Measurements from ENCODE around the gene PLA2G6.

Gene PLA2G6

DNA sequence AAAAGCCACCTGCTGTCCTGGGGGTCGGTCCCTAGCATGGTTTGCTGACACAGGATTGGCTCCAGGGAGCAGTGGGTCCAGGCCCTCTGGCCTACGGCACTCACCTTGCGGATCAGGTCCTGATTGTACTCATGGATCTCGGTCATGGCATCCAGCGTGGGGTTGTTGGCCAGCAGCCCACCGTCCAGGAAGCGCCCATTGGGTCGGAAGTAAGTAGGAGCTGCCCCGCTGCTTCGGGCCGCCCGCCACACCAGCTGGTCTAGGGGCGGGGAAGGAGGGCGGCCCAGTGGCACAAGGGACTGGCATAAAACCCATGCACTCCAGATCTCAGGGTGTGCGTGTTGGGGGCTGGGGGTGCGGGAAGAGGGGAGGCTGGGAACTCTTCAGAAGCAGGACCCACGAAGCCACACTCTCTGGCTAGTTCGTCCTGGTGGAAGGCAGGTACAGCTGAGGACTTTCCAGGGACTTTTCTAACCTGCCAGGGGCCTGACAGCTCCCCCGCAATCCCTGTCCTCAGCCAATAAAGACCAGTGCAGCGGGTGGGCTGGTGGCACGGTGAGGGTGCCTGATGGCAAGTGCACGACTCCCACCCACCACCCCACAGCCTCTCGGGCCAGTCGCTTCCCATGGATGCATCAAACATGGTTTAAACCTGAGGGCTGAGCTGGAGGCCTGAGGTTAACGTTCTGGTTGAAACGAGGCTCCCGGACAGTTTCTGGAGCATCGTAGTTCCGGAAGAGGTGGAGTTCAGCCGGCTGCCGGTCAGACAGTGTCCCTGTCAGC is 66.0 kb downstream of the PLA2G6 start:
- in situ Hi-C loops (cut with MboI; ENCODE audit: low sequenced_read_pairs), result no loop called here

DNA sequence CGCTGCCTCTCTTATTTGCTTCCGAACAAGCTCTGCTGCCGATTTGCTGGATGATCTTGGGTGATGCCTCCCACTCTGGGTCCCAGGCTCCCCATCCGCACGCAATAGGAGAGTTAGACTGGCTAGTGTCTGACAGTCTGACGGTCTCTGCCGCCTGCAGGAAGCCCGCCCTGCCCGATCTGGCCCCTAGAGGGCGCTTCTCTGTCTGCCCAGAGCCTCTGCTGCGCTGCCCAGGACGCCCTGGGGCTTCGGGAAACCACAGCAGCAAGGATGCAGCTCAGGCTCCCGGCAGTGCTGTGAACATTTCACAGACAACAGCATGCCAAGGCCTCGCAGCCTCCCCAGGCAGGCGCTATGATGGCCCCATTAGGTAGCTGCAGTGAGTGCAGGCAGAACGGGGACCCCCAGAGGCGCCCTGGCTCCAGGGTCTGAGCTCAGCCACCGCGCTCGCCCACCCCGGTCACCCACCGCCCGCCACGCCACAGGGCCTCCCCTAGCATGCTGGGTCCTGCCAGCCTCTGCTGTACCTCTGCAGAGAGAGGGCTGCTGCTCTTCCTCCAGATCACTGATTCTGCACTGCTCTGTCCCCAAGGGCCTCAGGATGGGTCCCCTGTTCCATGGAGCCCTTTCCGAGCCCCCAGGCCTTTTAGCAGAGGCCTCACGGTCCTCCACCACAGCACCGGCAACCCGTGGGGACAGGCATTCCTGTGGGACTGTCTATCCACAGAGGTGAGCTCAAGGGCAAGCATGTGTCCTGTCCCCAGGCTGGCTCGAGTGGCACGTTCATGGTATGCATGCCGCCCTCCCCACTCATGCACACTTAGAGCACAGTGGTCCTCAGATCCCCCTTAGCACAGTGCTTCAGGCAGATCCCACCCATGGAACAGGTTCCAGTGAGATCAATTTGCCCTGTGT is 66.9 kb downstream of the PLA2G6 start:
- in situ Hi-C loops (cut with MboI; ENCODE audit: low sequenced_read_pairs), result loop anchor here (5.0 kb wide), 1 partner anchor 98 kb away; no protein-coding TSS in a partner anchor

DNA sequence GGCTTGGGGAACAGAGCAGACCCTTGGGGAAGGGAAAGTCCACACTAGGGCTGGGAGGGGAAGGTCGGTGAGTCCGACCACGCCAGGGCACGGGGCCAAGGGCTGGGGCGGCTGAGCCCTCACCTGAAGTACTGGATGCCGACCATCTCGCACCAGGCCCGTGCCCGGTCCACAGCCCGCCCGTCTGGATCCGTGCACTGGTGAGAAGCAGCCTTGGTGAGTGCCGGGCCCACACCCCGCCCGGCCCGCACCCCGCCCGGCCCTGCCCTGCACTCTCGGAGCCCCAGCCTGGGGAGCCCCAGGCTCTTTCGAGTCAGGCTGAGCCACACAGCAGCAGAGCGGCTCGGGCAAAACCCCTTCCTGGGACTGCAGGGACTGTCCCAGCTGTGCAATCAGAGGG is 69.2 kb downstream of the PLA2G6 start:
- in situ Hi-C loops (cut with MboI; ENCODE audit: low sequenced_read_pairs), result loop anchor here (5.0 kb wide), 1 partner anchor 100 kb away; no protein-coding TSS in a partner anchor

DNA sequence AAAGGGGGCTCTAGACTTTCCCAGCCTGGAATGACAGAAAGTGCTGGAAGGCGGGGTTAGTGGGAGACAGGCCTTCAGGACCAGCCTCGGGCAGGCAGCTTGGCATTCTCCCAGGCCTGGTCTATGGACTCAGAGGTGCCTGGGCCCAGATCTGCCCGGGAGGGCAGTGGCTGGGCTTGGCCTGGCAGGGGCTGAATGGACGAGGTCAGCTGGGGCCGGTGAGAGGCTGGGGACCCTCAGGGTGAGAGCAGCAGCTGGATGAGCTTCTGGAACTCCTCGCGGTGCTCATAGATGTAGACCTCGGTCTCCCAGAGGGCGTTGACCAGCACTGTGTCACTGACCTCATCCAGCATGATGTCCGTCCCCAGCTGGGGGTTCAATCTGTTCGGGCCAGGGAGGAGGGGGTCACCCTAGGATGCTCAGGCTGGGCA is 69.7 kb downstream of the PLA2G6 start:
- in situ Hi-C loops (cut with MboI; ENCODE audit: low sequenced_read_pairs), result loop anchor here (5.0 kb wide), 1 partner anchor 100 kb away; no protein-coding TSS in a partner anchor

DNA sequence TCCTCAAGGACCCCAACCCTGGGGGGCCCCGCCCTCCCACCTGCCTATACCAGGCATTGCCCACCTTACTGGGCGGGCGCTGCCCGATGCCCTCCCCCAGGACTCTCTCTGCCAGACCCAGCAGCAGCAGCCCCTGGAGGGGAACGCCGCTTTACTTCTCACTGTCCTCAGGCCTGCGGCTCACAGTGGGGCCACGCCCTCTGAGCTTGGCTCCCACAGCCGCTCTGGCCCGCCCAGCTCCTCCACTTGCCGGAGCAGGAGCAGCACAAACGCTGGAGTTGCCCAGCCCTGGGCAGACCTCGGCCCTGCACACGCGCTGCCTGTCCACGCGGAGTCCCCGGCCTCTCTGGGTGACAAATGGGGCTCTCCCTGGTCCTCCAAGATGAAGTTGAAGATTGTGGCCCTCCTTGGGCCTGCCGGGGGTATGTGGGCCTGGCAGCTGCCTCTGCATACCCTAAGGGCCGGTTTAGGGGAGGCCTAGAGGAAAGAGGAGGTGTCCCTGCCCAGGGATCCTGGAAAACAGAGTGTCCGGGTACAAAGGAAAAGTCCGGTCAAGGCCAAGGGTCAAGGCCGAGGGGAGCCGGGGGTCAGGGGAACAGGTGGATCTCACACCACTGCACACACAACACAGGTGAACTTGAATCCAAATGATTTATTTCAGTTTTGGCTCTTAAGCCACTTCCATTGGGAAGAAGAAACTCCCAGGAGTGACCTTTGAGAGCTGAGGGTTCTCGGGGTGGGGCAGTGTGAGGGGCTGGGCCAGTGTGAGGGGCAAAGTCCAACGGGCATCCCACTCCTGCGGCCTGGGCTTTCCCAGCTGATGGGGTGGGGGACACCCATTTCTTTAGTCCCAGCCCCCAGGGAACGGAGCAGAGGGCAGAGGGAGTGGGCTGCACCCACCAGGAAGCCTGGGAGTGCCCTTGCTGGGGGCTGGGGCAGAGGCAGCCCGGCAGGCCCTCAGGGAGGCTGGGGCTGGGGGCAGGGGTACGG is 70.5 kb downstream of the PLA2G6 start:
- in situ Hi-C loops (cut with MboI; ENCODE audit: low sequenced_read_pairs), result loop anchor here (5.0 kb wide), 1 partner anchor 101 kb away; no protein-coding TSS in a partner anchor

DNA sequence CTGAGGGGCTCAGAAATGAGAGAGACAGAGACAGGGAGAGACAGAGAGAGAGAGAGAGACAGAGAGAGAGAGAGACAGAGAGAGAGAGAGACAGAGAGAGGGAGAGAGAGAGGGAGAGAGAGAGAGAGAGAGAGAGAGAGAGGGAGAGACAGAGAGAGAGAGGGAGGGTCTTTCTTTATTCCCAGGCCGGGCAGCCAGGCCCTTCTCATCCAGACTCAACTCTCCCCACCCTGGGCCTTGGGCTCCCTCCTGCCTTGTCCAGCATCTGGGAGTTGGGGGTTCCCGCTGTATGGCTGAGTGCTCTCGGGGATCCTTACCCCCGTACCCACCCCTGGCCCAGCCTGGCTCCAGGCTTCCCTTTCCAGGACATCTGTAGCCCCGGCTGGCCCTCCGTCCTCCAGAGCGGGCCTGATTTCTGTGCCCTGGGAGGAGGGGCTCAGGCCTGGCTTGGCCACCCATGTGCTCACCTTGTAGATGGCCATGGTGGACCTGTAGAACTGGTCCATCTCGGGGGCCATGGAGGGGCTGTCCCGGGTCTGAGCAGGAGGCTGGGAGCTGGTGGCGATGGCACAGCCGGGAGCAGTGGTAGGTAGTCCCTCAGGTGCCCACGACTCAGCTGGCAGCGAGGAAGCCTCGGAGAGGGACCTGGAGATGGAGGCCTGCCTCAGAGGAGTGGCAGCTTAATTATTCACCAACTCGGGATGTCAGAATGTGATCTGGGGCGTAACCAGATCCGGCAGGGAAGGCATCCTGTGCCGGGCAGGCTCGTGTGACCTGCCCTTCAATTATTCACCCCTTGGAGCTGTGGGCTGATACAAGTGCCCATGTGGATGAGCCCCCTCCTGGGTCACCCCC is 71.4 kb downstream of the PLA2G6 start, which contains the start of gene BAIAP2L2:
Gene BAIAP2L2 (minus strand): TSS at position 677 of the 855 bp plus-strand sequence. CDS start 159 bp downstream, at position 518.
- in situ Hi-C loops (cut with MboI; ENCODE audit: low sequenced_read_pairs), result loop anchor here (5.0 kb wide), 1 partner anchor 102 kb away; no protein-coding TSS in a partner anchor

DNA sequence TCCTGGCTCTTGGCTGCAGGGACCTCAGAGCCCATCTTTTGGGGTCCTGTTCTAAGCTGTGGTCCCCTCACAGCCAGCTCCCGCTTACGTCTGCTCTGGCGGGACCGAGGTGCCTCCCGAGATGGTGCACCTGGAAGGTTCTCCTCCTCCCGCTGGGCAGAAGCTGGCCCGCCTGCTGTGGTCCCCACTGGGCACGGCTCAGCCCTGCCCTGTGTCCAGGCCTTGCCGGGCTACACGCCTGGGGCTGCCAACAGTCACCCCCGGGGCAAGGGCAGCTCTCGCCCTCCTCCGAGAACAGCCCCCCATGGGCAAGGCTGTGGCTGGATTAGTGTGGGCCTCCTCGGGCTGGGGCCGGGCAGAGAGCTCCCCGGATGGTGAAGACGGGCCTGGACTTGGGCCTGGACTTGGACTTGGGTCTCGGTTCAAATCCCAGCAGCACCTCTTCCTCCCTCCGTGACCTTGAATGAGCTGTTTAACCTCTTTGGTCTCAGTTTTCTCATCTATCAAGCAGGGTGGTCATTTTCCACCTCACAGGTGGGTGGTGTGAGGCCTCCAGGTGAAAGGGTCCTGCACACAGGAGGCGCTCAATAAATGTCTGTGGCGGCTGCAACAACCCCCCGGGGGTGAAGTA is 72.1 kb downstream of the PLA2G6 start:
- in situ Hi-C loops (cut with MboI; ENCODE audit: low sequenced_read_pairs), result loop anchor here (5.0 kb wide), 1 partner anchor 103 kb away; no protein-coding TSS in a partner anchor

DNA sequence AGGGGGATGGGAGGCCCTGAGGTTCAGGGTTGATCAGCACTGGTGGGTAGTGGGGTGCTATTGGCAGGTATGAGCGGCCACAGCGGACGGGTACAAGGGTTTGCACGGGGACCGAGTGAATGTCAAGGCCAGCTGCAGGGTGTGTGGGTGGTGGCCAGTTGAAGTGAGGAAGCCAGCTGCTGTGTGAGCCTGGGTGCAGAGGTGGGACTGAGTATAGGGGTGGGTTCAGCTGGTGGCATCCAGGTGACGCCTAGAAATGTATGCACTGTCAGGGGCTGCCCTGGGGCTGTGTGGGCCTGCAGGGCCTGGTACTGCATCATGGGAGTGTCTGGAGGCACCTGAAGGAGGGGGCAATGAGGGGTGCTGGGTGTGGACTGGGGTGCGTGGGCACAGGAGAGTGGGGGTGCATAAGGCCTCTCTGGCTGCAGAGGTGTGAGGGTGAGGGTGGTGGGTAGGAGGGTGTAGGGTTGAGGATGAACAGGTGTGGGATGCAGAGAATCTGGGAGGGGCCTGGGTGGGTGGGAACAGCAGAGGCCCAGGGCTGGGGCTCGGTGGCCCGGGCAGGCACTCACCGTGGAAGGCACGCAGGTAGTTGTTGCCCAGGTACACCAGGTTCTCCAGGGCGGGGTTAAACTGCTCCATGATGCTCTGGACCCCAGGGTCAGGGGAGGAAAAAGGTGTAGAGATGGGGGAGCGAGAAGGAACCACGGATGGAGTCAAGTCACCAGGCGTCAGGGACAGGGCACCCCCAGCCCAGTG is 72.9 kb downstream of the PLA2G6 start:
- in situ Hi-C loops (cut with MboI; ENCODE audit: low sequenced_read_pairs), result no loop called here

DNA sequence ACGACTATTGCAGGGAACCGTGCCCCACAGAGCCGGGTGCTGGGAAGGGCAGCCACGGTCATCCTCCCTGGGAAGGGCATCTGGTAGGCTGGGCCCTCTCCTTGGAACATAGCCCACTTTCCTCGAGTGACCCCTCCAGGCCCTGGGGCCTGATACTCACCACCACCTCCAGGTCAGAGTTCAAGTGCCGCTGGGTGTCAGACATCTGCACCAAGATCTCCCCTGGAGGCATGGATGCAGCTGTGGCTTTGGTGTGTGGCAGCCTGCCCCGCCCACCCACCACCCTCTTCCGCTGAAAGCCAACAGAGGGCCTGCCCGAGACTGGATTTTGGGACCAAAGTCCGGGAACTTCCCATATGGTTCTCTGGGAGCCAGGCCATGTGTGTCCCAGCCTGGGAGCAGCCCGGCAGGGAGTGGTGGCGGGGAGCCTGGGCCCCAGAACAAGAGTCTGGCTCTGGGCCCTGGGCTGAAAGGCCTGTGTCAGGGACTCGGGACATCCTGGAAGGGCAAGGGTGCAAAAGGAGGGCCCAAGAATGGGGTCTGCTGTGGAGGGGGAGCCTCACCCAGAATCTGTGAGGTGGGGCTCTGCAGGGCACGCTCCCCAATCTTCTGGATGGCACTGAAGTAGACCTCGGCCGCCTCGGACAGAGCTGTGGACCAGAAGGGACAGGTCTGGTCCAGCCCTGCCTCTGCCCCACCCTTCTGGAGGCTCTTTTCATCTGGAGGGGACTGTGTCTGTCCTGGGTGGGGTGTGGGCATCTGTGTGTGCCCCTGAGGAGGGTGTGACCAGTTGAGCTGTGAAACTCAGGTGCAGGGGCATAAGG is 73.7 kb downstream of the PLA2G6 start:
- in situ Hi-C loops (cut with MboI; ENCODE audit: low sequenced_read_pairs), result no loop called here

DNA sequence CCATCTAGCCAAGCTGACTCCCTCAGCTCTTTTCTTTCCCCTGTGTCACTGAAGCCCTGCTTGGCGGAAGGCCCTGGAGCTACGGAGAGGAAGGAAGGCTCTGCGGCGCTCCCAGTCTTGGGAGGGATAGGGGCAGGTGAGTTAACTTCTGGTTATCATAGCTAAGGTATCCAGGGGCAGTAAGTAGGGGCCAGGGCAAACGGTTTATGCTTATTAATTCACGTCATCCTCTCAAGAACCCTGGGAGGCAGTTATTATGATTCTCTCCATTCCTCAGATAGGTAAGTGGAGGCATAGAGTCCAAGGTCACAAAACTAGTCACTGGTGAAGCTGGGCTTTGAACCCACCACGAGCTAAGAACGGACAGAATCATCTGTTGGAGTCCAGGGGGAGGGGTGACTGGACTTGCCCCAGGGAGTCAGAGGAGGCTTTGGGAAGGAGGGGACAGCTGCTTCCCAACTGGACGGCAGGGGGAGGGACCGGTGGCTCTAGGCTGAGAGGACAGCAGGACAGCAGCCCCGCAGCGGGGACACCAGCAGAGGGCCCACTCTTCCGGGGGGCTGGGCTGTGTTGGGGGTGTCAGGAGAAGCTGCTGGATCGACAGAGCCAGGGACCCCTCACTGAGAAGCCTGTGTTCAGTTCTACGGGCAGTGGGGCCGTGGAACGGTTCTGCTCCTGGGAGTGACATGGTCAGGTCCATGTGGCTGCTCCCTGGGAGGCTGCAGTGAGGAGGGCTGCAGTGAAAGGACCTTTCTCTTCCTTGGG is 74.6 kb downstream of the PLA2G6 start:
- in situ Hi-C loops (cut with MboI; ENCODE audit: low sequenced_read_pairs), result no loop called here

DNA sequence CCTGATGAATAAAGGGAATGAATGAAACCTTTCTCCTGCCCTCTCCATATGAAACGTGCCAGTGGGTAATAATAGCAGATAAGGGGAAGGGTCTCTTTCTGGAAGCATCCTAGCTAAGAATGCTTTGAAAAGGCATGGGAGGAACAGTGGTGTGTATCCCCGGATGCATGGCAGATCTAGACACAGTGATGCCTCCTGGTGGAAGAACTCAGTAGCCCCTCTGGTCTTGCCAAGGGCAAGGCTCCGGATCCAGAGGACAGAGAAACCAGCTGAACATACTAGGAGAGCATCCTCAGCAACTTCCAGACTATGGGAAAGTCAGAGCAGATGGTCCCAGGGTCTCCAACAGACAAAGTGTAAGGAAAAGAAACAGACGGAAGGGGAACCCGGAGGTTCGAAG is 77.5 kb downstream of the PLA2G6 start:
- in situ Hi-C loops (cut with MboI; ENCODE audit: low sequenced_read_pairs), result no loop called here

DNA sequence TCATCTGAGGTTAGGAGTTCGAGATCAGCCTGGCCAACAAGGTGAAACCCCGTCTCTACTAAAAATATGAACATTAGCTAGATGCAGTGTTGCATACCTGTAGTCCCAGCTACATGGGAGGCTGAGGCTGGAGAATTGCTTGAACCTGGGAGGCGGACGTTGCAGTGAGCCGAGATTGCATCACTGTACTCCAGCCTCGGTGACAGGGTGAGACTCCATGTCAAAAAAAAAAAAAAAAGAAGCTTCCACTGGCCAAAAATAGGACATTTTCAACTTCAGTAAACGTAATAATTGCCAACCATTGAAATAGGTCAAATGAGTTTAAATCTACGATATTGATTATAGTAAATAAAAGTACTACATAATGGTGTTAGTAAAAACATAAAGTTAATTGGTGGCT is 78.0 kb downstream of the PLA2G6 start:
- in situ Hi-C loops (cut with MboI; ENCODE audit: low sequenced_read_pairs), result no loop called here

DNA sequence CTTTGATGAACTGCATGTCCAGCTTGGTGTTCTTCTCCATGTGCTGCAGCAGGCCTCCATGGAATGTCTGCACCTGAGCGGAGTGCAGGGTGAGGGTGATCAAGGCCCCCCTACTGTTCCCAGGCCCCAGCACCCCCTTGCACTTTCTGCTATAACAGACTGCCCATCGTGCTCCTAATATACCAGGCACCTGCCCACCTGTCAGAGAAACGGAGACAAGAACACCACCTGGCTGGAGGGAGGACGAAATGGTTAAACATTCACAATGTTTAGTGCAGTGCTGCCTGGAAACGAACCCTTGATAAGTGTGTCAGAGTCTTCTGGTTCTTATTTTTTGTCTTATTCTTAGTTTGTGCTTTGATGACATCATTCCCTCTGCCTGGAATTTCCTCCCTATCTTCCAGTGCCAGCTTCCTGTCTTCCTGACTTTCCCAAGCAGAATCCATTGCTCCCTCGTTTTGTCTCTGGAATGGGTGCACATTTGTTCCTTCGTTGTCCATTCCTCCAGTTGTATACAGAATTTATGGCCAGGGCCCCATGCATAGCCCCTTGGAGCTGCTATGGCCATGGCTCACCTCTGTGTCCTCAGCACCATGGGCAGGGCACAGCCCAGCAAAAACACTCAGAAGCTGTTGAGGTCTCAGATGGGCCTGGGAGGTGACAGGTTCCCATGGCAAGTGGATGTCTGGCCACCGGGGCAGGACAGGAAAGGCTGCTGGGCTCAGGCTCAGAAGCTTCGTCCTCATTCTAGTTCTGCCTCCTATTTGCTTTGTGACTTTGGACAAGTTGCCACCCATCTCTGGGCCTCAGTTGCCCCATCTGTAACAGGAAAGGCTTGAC is 83.0 kb downstream of the PLA2G6 start:
- in situ Hi-C loops (cut with MboI; ENCODE audit: low sequenced_read_pairs), result no loop called here

DNA sequence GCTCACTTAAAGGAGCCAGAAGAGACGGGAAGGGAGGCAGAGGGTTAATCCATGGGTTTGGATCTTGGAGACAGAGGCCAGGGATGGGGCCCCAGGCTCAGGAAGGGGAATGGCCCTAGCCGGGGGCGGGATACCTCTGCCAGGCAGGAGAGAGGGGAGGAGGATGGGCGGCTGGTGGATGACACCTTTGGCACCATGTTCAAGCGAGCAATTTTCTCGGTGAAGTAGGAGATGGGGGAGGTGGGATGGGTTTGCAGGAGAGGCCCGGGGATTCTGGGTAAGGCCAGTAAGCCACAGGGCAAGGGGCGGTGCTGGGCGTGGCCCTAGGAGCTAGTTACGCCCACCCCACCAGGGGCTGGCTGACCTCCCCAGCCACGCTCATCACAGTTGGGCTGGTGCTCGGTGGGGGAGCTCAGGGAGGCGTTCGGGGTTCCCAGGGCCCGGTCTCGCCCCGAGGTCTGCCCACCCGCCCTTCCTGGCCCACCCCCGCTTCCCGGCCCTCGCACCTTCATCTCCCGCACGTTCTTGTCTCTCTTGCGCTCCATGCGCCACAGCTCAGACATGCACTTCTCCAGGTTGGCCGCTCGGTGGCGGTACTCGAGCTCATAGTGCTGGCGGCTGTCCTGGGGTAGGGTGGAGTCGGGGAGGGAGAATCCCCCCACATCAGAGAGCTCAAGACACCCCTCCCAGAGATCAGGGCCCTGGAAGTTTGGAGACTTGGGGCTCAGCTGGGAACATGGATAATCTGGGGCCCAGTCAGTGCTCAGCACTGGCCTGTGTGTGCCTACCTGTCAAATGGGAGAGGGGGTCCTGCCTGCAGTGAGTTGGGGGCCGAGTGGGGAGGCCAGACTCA is 83.8 kb downstream of the PLA2G6 start:
- in situ Hi-C loops (cut with MboI; ENCODE audit: low sequenced_read_pairs), result no loop called here

DNA sequence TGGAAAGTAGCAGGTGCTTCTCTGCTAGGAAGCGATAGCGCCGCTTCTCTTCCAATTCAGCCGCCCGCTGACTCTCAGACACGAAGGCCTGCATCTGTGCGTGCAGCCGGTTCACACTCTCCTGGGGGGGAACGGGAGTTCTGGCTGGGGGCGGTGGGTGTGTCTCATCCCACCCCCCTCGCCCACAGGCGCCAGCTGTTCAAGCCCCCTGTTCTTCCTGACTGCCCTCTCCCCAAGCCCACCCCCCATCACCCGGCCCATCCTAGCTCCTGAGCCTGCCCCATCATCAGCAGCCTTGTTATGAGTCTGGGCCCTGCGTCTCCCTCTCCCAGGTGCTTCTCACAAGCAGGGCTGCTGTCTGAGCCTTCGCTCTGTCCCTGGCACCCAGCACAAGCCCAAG is 84.6 kb downstream of the PLA2G6 start:
- in situ Hi-C loops (cut with MboI; ENCODE audit: low sequenced_read_pairs), result no loop called here
